ENCODE data around the gene UBE2A. TPM values are rescaled to one million over a fixed set of nuclear protein-coding genes. Genes with fewer than 3 reads are reported as not detected.

The UBE2A gene
- total and polyA plus RNA-seq, 2 of the 13 experiments (the other 11 are each of a cell fraction or from before 2014, with no cell fraction given), result 17.0 to 30.5 TPM

DNA sequence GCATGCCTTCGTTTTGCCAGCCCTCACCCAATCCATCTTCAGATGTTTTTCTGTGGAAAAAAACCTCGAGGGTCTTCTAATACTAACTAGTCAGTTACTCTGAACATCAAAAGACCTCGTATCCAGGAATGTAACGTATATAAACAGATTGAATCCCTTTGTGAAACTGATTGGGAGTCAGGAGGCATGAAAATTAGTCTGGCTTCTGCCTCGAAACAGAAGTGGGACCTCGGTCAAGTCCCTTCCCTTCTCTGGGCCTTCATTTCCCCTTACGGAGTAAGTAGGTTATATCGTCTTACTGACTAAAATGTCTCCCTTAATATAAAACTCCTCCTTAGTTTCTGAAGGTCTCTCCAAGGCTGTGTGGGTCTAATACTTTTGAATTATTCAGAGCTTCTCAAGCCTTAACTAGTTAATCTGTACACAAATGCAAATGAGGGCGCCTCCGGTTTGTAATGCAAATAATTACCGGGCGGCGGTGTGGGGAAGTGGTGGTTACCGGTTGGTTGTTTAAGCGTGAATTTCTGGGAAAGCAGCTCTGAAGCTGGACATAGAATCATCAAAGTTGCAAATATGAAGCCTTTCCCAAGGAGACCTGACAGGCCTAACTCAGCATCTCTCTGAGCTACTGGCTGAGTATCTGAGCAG is 43.3 kb downstream of the UBE2A start:
- no peaks in the 10 kb centered on the region for H3K9me3 ChIP-seq (ENCODE audit: low read length)
- in situ Hi-C loops (cut with HindIII; ENCODE audit: extremely low pct_ligation_motif_present, low pct_unique_long_range_greater_than_20kb) (no loop called here), intact Hi-C loops (cut with micrococcal nuclease; ENCODE audit: unreplicated experiment) (no loop called here)
- ChIA-PET CTCF (ENCODE audit: low intra/inter-chr PET ratio, low total read pairs) (no interaction called here), POLR2A (no interaction called here)
- TF ChIP-seq TBL1XR1 (IDR thresholded peaks at IDR 0.05; ENCODE audit: borderline replicate concordance, low read length, partially characterized antibody) (no peak), PHF20 (CRISPR knock-in tag; IDR thresholded peaks at IDR 0.05) (no peak), ZSCAN25 (CRISPR knock-in tag; IDR thresholded peaks at IDR 0.05) (no peak), ZC3H4 (CRISPR knock-in tag; IDR thresholded peaks at IDR 0.05; ENCODE audit: borderline replicate concordance) (no peak), CHD2 (IDR thresholded peaks at IDR 0.05; ENCODE audit: low read depth, low read length) (no peak), ZMYM4 (CRISPR knock-in tag; IDR thresholded peaks at IDR 0.05) (no peak), HDAC6 (IDR thresholded peaks at IDR 0.05; ENCODE audit: low read depth, low read length) (no peak), SMYD3 (CRISPR knock-in tag; IDR thresholded peaks at IDR 0.05) (no peak)
- TF ChIP-seq, protein P1, sequence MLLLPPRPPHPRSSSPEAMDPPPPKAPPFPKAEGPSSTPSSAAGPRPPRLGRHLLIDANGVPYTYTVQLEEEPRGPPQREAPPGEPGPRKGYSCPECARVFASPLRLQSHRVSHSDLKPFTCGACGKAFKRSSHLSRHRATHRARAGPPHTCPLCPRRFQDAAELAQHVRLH (CRISPR knock-in tag; IDR thresholded peaks at IDR 0.05; ENCODE audit: borderline replicate concordance, low read depth), result no peak
- H3K36me3 ChIP-seq (replicated peaks in 1 of 2; ENCODE audit: control insufficient read depth in 1 of 2, insufficient read depth in 2 of 2, low read length in 2 of 2), result no peaks in the 10 kb centered on the region
- BruUV-seq (replicated peaks), result TSS peak; percentile 61
- H2AFZ ChIP-seq (ENCODE audit: low read length), result no peak overlapping the region
- no peak overlapping the region for H3K4me2 ChIP-seq (ENCODE audit: low read depth, low read length)
- H3K4me1 ChIP-seq (ENCODE audit: insufficient read depth, low read length), result no peaks in the 10 kb centered on the region
- ATAC-seq, result no peak
- no peak overlapping the region for H3K9ac ChIP-seq (ENCODE audit: insufficient read depth, low read depth, low read length)
- WGBS (ENCODE audit: low lambda C conversion rate), result 87% methylated on average over 14 of the region's 15 CpGs
- no peaks in the 10 kb centered on the region for H3K27me3 ChIP-seq (ENCODE audit: control insufficient read depth in 1 of 2, insufficient read depth in 2 of 2, low read length in 2 of 2)
- H3K27ac ChIP-seq (ENCODE audit: extremely low read length, insufficient read depth, low read length), result no peak overlapping the region
- no peak for FAIRE-seq
- DNase-seq (ENCODE audit: low spot score), result no peak
- H4K20me1 ChIP-seq (ENCODE audit: insufficient read depth, low read length), result no peaks in the 10 kb centered on the region
- H3K79me2 ChIP-seq (ENCODE audit: insufficient read depth, low read length), result no peaks in the 10 kb centered on the region
- H3K4me3 ChIP-seq (replicated peaks in 1 of 3; ENCODE audit: insufficient read depth in 1 of 3, low read depth in 2 of 3, low read length in 3 of 3), result no peak overlapping the region

DNA sequence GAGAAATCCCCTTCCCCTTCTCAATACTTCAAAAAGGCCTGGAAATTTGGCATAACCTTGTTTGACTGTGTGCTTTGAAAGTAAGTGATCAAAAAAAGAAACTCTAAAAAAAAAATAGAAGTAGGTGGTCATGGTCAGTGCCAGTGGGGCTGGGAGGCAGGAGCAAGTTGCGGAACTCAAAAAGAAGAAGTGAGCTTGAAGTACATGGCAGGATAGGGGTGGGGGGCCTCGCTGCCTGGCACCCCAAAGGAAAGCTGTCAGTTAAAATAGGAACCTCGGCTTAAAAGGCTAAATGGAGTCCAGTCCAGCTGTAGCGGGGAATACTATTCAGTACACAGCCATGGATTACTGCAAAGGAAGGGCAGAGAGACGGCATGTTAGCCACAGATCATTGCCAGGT is 44.1 kb downstream of the UBE2A start:
- no peak for FAIRE-seq
- 95% methylated on average over 3 of the region's 5 CpGs for WGBS (ENCODE audit: low lambda C conversion rate)
- Histone ChIP-seq H3K9me3 (ENCODE audit: low read length) (no peaks in the 10 kb centered on the region), H3K36me3 (replicated peaks in 1 of 2; ENCODE audit: control insufficient read depth in 1 of 2, insufficient read depth in 2 of 2, low read length in 2 of 2) (no peaks in the 10 kb centered on the region), H3K4me1 (ENCODE audit: insufficient read depth, low read length) (no peaks in the 10 kb centered on the region), H4K20me1 (ENCODE audit: insufficient read depth, low read length) (no peaks in the 10 kb centered on the region), H3K79me2 (ENCODE audit: insufficient read depth, low read length) (no peaks in the 10 kb centered on the region), H3K27ac (ENCODE audit: extremely low read length, insufficient read depth, low read length) (no peak overlapping the region), H3K4me2 (ENCODE audit: low read depth, low read length) (no peak overlapping the region), H2AFZ (ENCODE audit: low read length) (no peak overlapping the region), H3K9ac (ENCODE audit: insufficient read depth, low read depth, low read length) (no peak overlapping the region), H3K4me3 (replicated peaks in 1 of 3; ENCODE audit: insufficient read depth in 1 of 3, low read depth in 2 of 3, low read length in 3 of 3) (no peak overlapping the region), H3K27me3 (ENCODE audit: control insufficient read depth in 1 of 2, insufficient read depth in 2 of 2, low read length in 2 of 2) (no peaks in the 10 kb centered on the region)
- in situ Hi-C loops (cut with HindIII; ENCODE audit: extremely low pct_ligation_motif_present, low pct_unique_long_range_greater_than_20kb) (no loop called here), intact Hi-C loops (cut with micrococcal nuclease; ENCODE audit: unreplicated experiment) (no loop called here)
- TF ChIP-seq PTBP1 (IDR thresholded peaks at IDR 0.05; ENCODE audit: low read depth, low read length, poor library complexity, severe bottlenecking), result no peak
- TF ChIP-seq PRMT3 (CRISPR knock-in tag; IDR thresholded peaks at IDR 0.05; ENCODE audit: borderline replicate concordance, low read depth), result no peak
- no peak for TF ChIP-seq SALL1 (CRISPR knock-in tag; IDR thresholded peaks at IDR 0.05)
- TF ChIP-seq, protein P2, sequence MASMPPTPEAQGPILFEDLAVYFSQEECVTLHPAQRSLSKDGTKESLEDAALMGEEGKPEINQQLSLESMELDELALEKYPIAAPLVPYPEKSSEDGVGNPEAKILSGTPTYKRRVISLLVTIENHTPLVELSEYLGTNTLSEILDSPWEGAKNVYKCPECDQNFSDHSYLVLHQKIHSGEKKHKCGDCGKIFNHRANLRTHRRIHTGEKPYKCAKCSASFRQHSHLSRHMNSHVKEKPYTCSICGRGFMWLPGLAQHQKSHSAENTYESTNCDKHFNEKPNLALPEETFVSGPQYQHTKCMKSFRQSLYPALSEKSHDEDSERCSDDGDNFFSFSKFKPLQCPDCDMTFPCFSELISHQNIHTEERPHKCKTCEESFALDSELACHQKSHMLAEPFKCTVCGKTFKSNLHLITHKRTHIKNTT (CRISPR knock-in tag; IDR thresholded peaks at IDR 0.05), result no peak
- TF ChIP-seq SRSF1 (optimal IDR thresholded peaks at IDR 0.05; ENCODE audit: low read depth, low read length), result no peak
- TF ChIP-seq PHF20 (CRISPR knock-in tag; IDR thresholded peaks at IDR 0.05), result no peak
- no peak for TF ChIP-seq ZNF256 (CRISPR knock-in tag; conservative IDR thresholded peaks at IDR 0.05)
- no peak for TF ChIP-seq FOXO1 (CRISPR knock-in tag; IDR thresholded peaks at IDR 0.05)
- TF ChIP-seq ZNF253 (CRISPR knock-in tag; IDR thresholded peaks at IDR 0.05; ENCODE audit: borderline replicate concordance), result no peak
- no peak for TF ChIP-seq ZMYM3 (CRISPR knock-in tag; IDR thresholded peaks at IDR 0.05)
- no peak for TF ChIP-seq ZNF205 (CRISPR knock-in tag; IDR thresholded peaks at IDR 0.05)
- ChIA-PET CTCF (ENCODE audit: low intra/inter-chr PET ratio, low total read pairs) (no interaction called here), POLR2A (no interaction called here)
- BruUV-seq (replicated peaks), result no TSS peak
- no peak for DNase-seq (ENCODE audit: low spot score)
- ATAC-seq, result no peak

Measured in HepG2 (cell line).